Choroid plexus epithelial cell (primary cell): Measurements from ENCODE around the gene AOC1.

ENCODE experiments used
- DNase-seq: peaks from one replicate; pipeline ENCODE4 v3.0.0-alpha.2; 2010; ENCODE audit warnings: low read depth
- H3K4me3 ChIP-seq: 2 replicates; pipeline ENCODE4 v1.5.1; 2011; ENCODE audit warnings: low read depth, mild to moderate bottlenecking, control low read depth, low read length, moderate library complexity
- TF ChIP-seq, protein P1 (sequence below): conservative IDR thresholded peaks from 2 replicates; pipeline ENCODE4 v1.5.1; 2011; ENCODE audit warnings: low read depth, mild to moderate bottlenecking, control low read depth, inconsistent platforms, low read length, moderate library complexity

The AOC1 gene

DNA sequence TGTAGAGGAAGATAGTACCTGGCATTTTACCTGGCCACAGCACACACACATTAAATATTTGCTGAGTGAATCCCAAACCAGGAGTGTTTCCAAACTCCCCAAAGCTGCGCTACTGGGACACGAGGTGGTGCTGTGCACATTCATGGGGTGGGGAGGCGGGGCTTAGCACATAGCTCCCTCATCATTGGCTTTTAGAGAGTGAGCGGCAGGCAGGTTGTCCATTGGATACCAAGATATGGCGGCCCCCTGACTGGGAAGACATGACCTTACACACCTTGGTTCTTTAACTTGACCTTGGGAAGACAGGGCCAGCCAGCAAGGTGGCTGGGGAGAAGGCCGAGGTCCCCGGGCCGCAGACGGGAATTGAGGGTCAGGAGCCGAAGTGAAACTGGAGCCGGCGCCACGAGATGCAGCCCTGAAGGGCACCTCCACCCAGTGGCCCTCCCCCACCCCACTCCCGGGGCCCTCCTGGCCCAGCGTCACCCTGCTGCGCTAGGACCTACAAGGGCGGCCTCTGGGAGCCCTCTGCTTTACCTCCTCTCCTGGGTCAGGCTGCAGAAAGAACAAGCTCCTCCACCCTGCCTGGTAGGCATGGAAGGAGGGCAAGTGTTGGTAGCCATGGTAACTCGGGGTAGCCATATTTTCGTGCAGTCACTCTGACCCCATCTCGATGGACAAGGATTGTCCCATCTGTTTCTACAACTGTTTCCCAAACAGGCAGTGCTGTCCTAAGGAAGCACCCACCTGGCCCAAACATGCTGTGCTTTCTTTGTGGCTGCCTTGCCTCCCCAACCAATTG lies 27.7 kb upstream of the AOC1 start:
- TF ChIP-seq, protein P1, sequence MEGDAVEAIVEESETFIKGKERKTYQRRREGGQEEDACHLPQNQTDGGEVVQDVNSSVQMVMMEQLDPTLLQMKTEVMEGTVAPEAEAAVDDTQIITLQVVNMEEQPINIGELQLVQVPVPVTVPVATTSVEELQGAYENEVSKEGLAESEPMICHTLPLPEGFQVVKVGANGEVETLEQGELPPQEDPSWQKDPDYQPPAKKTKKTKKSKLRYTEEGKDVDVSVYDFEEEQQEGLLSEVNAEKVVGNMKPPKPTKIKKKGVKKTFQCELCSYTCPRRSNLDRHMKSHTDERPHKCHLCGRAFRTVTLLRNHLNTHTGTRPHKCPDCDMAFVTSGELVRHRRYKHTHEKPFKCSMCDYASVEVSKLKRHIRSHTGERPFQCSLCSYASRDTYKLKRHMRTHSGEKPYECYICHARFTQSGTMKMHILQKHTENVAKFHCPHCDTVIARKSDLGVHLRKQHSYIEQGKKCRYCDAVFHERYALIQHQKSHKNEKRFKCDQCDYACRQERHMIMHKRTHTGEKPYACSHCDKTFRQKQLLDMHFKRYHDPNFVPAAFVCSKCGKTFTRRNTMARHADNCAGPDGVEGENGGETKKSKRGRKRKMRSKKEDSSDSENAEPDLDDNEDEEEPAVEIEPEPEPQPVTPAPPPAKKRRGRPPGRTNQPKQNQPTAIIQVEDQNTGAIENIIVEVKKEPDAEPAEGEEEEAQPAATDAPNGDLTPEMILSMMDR: no peak
- no peak for DNase-seq
- H3K4me3 ChIP-seq: no peak overlapping the region

DNA sequence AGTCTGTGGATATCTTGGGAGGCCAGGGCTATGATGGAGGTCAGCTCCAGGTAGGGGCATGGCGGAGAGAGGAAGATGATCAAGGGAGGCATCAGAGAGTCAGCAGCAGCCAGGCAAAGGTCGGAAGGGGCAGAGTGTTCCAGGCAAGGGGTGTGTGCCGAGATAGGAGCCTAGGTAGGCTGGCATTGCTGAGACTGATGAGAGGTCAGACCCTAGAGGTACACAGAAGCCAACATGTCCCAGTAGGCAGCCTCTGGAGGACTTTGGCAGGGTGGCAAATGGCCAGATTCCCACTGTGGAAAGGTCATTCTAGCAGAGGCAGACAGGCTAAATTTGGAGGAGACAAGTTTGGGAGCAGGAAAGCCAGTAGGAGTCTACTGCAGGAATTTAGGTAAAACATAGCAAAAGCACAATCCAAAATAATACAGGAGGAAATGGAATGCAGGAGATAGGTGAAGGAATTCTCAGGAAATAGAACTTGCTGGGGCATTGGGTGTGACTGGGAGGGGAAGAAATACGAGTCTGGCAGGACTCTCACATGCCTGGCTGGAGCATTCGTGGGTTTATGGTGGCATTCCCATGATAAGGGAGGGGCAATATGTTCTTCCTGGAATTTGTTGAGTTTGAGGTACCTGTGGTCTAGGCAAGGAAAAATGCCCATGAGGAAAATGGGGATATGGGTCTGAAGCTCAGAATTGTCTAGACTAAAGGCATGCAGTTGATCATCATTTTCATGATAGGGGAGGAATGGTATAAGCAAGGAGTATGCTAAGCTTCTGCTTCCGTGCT lies 26.1 kb upstream of the AOC1 start:
- H3K4me3 ChIP-seq: no peak overlapping the region
- TF ChIP-seq, protein P1: no peak
- no peak for DNase-seq

DNA sequence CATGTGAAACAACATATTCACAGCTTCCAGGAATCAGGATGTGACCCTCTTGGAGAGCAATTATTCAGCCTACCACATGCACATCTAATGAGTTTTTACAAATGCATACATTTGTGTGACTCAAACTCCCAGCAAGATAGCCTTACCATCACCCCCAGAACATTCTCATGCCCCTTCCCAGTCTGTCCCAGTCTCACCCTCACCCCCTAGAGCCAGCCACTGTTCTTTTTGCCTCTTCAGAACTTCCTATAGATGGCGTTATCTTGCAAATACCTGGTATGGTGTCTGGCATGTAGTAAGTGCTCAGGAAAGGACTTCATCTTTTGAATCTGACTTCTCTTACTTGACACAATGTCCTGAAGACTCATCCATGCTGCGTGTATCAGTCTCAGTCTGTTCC lies 23.9 kb upstream of the AOC1 start:
- H3K4me3 ChIP-seq: no peak overlapping the region
- DNase-seq: no peak
- TF ChIP-seq, protein P1: no peak

DNA sequence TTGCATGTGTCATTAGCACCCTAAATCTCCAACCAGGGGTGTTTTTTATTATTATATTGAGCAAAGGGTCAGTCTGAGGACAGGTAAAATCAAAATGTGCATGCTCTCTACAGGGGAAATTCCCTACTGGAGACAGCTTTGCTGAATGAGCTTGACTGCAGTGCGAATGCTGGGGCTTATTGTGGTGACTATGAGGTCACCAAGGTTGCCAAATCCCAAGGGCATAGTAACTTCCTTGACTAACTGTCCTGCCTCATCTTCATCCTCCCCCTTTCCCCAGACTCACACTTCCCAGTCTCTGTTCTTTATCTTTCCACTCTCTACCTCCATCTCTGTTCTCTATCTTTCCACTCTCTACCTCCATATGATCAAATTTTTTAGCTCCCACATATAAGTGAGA lies 22.9 kb upstream of the AOC1 start:
- no peak overlapping the region for H3K4me3 ChIP-seq
- no peak for DNase-seq
- TF ChIP-seq, protein P1: no peak

DNA sequence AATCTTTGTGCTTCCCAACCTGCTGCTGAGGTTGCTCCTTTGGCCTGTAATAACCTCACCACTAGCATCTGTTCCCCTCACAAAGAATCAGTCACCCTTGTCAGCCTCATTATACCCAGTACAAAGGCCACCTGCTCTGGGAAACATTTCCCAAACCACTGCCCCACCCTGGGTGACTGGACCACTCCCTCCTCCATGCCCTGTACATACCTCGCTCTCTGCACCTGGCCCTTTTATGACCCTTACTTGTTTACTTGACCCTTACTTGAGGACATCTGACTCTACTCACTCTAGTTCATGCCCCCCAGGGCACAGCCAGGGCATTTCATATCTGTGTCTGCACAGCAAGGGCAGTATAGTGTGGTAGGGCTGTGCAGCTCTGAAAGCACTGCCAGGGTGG lies 21.4 kb upstream of the AOC1 start:
- TF ChIP-seq, protein P1: no peak
- DNase-seq: no peak
- H3K4me3 ChIP-seq: no peak overlapping the region

DNA sequence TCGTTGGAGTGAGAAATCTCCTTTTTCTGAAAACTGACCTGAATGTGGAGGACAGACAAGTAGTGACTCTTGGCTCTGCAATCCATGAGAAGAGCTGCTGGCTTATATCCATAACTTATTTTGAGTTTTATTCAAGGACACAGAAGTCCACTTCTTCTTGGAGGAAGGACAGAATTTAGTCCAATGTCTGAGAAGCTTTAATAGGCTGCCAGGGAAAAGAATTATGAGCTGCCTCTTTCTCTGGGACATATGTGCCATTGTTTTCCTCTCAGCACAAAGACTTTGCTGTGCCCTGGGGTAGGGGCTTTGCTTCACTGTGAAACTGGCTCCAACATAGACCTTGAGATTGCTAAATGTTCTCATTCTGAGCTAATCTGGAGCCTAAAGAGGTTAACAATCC lies 20.5 kb upstream of the AOC1 start:
- no peak for DNase-seq
- no peak overlapping the region for H3K4me3 ChIP-seq
- TF ChIP-seq, protein P1: no peak
